A549 (cell line): ENCODE data around the gene ZNF436. TPM values are rescaled to one million over a fixed set of nuclear protein-coding genes. Genes with fewer than 3 reads are reported as not detected.

Experiments used
- ATAC-seq, 2 experiments: fragments of 200-7000 bp in 1 of 2; fragments of >200 bp in 1 of 2; cut with Nextera tagmentation in 1 of 2; cut with Tn5 transposase in 1 of 2; 3 replicates each; pipeline versions ENCODE4 v1.8.0 to v1.9.1; 2018 to 2020; ENCODE audit warnings: mild to moderate bottlenecking in 1 of 2, moderate library complexity in 1 of 2
- CTCF ChIA-PET: fragments of 300-600 bp; sonication (Branson Sonifier 250); formaldehyde crosslinking; extraction: SDS; loops from one replicate; lab custom pipeline; 2021; ENCODE audit warnings: antibody characterized with exemption, inconsistent platforms; lab: Yijun Ruan, JAX
- POLR2A ChIA-PET: fragments of 350-600 bp; formaldehyde crosslinking; extraction: SDS; loops from one replicate; lab custom pipeline; 2021; ENCODE audit warnings: antibody characterized with exemption, inconsistent platforms; lab: Yijun Ruan, JAX
- DNase-seq, 2 experiments: peaks; one replicate each; pipeline versions ENCODE4 v3.0.0 to v3.0.0-alpha.2; 2011 to 2016; ENCODE audit warnings: low read depth in 1 of 2, low spot score in 1 of 2
- FAIRE-seq: peaks from 2 replicates; lab custom pipeline; 2011; peaks lifted over from hg19 to GRCh38; lab: Jason Lieb, UNC
- H3K27ac ChIP-seq, 2 experiments: fragments of >200 bp; sonication (Bioruptor Twin); formaldehyde crosslinking; 3 replicates each; pipeline ENCODE4 v1.5.1; 2016 to 2017
- H3K4me1 ChIP-seq: fragments of >200 bp; sonication (Bioruptor Twin); formaldehyde crosslinking; 3 replicates; pipeline ENCODE4 v1.6.1; 2016
- H3K4me2 ChIP-seq: fragments of >200 bp; sonication (Bioruptor Twin); formaldehyde crosslinking; 3 replicates; pipeline ENCODE4 v1.6.1; 2016
- H3K4me3 ChIP-seq: fragments of >200 bp; sonication (Bioruptor Twin); formaldehyde crosslinking; 3 replicates; pipeline ENCODE4 v1.5.1; 2016
- H3K9me3 ChIP-seq: fragments of >200 bp; sonication (Bioruptor Twin); formaldehyde crosslinking; 3 replicates; pipeline ENCODE4 v1.6.1; 2016
- CBX2 ChIP-seq: fragments of 200-600 bp; sonication (generic); IDR thresholded peaks from 2 replicates; pipeline ENCODE4 v1.6.1; 2016; ENCODE audit warnings: low read depth, mild to moderate bottlenecking, borderline replicate concordance
- CHD2 ChIP-seq: fragments of 150-350 bp; IDR thresholded peaks from 2 replicates; pipeline ENCODE4 v1.6.1; 2014; ENCODE audit warnings: low read length; ENCODE audit not compliant: partially characterized antibody
- CHD4 ChIP-seq: fragments of 200-600 bp; sonication (generic); IDR thresholded peaks from 2 replicates; pipeline ENCODE4 v1.6.1; 2016; ENCODE audit warnings: antibody characterized with exemption, mild to moderate bottlenecking, borderline replicate concordance
- FOXS1 ChIP-seq: fragments of 250-450 bp; sonication (Bioruptor Pico); IDR thresholded peaks from 2 replicates; pipeline ENCODE4 v1.5.0; 2020; ENCODE audit warnings: mild to moderate bottlenecking, moderate library complexity
- GATA3 ChIP-seq: IDR thresholded peaks from 2 replicates; pipeline ENCODE4 v1.6.1; 2012; ENCODE audit warnings: borderline replicate concordance
- HEYL ChIP-seq: fragments of 250-450 bp; sonication (Bioruptor Pico); IDR thresholded peaks from 2 replicates; pipeline ENCODE4 v1.8.0; 2021; ENCODE audit warnings: mild to moderate bottlenecking, moderate library complexity
- MYC ChIP-seq: IDR thresholded peaks from 2 replicates; pipeline ENCODE4 v1.6.1; 2012; ENCODE audit warnings: mild to moderate bottlenecking, inconsistent platforms, low read length, improper control_type of control experiment, borderline replicate concordance
- PHF8 ChIP-seq: fragments of 200-600 bp; sonication (generic); IDR thresholded peaks from 2 replicates; pipeline ENCODE4 v1.6.1; 2016; ENCODE audit warnings: low read depth, mild to moderate bottlenecking, antibody characterized with exemption, moderate library complexity, borderline replicate concordance
- POLR2A ChIP-seq: IDR thresholded peaks from 2 replicates; pipeline ENCODE4 v1.6.1; 2012; ENCODE audit warnings: mild to moderate bottlenecking, low read length
- POLR2AphosphoS2 ChIP-seq: conservative IDR thresholded peaks from 2 replicates; pipeline ENCODE4 v1.6.1; 2012; ENCODE audit warnings: low read length, improper control_type of control experiment, inconsistent platforms
- RAD21 ChIP-seq, 2 experiments: fragments of >200 bp in 1 of 2; sonication (Bioruptor Twin) in 1 of 2; formaldehyde crosslinking in 1 of 2; IDR thresholded peaks in 1 of 2; conservative IDR thresholded peaks in 1 of 2; 2 replicates in 1 of 2; 3 replicates in 1 of 2; pipeline ENCODE4 v1.6.1; 2012 to 2018; ENCODE audit warnings: inconsistent platforms in 1 of 2
- RFX5 ChIP-seq: fragments of 450-650 bp; IDR thresholded peaks from 2 replicates; pipeline ENCODE4 v1.7.1; 2014; ENCODE audit warnings: antibody characterized with exemption, mild to moderate bottlenecking, moderate library complexity
- ZFP36 ChIP-seq: fragments of 450-650 bp; IDR thresholded peaks from 2 replicates; pipeline ENCODE4 v1.6.1; 2014; ENCODE audit warnings: borderline replicate concordance; ENCODE audit not compliant: partially characterized antibody
- ZNF302 ChIP-seq: fragments of 250-450 bp; sonication (Bioruptor Pico); IDR thresholded peaks from 2 replicates; pipeline ENCODE4 v1.9.0; 2021; ENCODE audit warnings: inconsistent platforms, mild to moderate bottlenecking, moderate library complexity
- ZSCAN20 ChIP-seq: fragments of 250-450 bp; sonication (Bioruptor Pico); IDR thresholded peaks from 2 replicates; pipeline ENCODE4 v1.8.0; 2022; ENCODE audit warnings: mild to moderate bottlenecking, moderate library complexity
- WGBS: methylation state at CpG from one replicate; pipeline ENCODE4 v1.1.6; 2017; ENCODE audit errors: missing lambda C conversion rate; 5-methylcytosine and 5-hydroxymethylcytosine counted together
- polyA plus RNA-seq, 4 experiments: library from polyadenylated mRNA; depleted of rRNA in 3 of 4; stranded (reverse); fragments of >200 nt; fragmentation: RNase III in 1 of 4; extraction: RNeasy Plus Mini Kit Qiagen cat#74134 plus additional on column Dnase treatment in 1 of 4; gene quantifications; 2 replicates in 3 of 4; 3 replicates in 1 of 4; pipeline ENCODE4 v1.2.3, GENCODE V29; 2011 to 2017
- TF ChIP-seq, protein P1 (sequence below): fragments of 200-600 bp; sonication (generic); IDR thresholded peaks from 2 replicates; pipeline ENCODE4 v1.6.1; 2016; ENCODE audit warnings: antibody characterized with exemption, mild to moderate bottlenecking, moderate library complexity

The ZNF436 gene
- polyA plus RNA-seq, 2 of the 4 experiments (the other 2 are of a cell fraction), result 4.7 to 7.5 TPM

DNA sequence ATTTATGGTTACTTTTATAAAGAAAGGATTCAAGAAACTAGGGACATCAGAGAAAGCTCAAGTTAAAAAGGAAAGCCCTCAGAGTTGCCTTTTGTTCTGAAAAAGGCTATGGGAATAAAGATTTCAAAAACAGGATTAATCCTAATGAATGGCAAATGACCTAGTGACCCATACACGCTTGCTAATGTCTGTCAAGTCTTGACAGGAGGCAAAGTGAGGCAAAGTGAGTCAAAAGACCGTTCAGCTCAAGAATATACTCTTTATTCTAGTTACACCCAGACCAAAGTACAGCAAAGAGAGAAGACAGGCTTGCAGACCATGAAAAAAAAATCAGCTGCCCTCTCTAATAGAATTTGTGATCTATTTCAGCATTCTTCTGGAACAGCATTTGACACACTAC, 3.5 kb downstream of the ZNF436 start (continued):
- TF ChIP-seq, protein P1, sequence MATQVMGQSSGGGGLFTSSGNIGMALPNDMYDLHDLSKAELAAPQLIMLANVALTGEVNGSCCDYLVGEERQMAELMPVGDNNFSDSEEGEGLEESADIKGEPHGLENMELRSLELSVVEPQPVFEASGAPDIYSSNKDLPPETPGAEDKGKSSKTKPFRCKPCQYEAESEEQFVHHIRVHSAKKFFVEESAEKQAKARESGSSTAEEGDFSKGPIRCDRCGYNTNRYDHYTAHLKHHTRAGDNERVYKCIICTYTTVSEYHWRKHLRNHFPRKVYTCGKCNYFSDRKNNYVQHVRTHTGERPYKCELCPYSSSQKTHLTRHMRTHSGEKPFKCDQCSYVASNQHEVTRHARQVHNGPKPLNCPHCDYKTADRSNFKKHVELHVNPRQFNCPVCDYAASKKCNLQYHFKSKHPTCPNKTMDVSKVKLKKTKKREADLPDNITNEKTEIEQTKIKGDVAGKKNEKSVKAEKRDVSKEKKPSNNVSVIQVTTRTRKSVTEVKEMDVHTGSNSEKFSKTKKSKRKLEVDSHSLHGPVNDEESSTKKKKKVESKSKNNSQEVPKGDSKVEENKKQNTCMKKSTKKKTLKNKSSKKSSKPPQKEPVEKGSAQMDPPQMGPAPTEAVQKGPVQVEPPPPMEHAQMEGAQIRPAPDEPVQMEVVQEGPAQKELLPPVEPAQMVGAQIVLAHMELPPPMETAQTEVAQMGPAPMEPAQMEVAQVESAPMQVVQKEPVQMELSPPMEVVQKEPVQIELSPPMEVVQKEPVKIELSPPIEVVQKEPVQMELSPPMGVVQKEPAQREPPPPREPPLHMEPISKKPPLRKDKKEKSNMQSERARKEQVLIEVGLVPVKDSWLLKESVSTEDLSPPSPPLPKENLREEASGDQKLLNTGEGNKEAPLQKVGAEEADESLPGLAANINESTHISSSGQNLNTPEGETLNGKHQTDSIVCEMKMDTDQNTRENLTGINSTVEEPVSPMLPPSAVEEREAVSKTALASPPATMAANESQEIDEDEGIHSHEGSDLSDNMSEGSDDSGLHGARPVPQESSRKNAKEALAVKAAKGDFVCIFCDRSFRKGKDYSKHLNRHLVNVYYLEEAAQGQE, result no peak
- no peak for TF ChIP-seq CBX2
- TF ChIP-seq ZSCAN20 (CRISPR knock-in tag), result no peak
- no peak for TF ChIP-seq POLR2A
- TF ChIP-seq, all 56 proteins: peak for 0

DNA sequence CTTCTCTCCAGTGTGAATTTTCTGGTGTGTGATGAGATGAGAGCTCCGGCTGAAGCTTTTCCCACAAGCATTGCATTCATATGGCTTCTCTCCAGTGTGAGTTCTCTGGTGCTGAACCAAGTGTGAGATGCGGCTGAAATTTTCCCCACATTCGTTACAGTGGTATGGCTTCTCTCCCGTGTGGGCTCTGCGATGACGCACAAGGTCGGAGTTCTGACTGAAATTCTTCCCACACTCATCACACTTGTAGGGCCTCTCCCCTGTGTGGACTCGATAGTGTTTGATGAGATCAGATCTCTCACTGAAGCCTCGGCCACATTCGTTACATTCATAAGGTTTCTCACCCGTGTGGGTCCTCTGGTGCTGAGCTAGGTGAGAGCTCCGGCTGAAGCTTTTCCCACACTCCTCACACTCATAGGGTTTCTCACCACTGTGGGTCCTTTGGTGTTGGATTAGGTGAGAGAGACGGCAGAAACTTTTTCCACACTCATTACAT, 7.4 kb downstream of the ZNF436 start:
- WGBS, result 91% methylated on average over 13 of the region's 13 CpGs
- Histone ChIP-seq H3K9me3 (peaks cover 92% of the 10 kb centered on the region), H3K27ac (no peak overlapping the region), H3K4me1 (no peaks in the 10 kb centered on the region), H3K4me2 (no peak overlapping the region), H3K4me3 (no peak overlapping the region)
- ChIA-PET POLR2A (interaction anchor here (1.2 kb wide), 1 partner anchor 18 kb away, joined by 5 read pairs; the partner anchor contains the start of gene HNRNPR), CTCF (interaction anchor here (0.9 to 2.8 kb wide), 2 partner anchors 11 to 42 kb away, joined by 3 to 10 read pairs; no protein-coding TSS in a partner anchor)
- TF ChIP-seq GATA3, result peak; percentile 45; the same call in 1 of the 2 replicates
- TF ChIP-seq RFX5, result no peak
- DNase-seq (peak in 1 of 2 experiments; percentile 37), FAIRE-seq (no peak), ATAC-seq (no peak)

DNA sequence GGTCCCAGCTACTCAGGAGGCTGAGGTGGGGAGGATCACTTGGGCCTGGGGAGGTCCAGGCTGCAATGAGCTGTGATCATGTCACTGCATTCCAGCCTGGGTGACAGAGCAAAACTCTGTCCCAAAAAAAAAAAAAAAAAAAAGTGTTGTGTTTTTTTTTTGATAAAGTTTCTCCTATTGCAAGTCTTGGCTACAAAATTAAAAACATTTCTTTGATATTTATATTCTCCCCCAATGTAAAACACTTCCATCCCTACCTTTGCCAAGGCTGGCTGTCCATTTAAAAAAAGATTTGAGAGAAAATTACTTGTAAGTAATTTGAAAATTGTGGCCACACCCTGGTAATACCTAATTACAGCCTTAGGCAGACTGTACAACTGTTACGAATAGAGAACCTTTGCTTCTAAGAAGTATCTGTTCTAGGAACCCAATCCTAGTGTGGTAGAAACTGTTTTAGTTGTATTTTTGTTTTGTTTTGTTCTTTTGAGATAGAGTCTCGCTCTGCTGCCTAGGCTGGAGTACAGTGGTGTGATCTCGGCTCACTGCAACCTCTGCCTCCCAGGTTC, 11.2 kb downstream of the ZNF436 start:
- H3K4me1 ChIP-seq, result no peaks in the 10 kb centered on the region
- DNase-seq, result no peak
- H3K4me3 ChIP-seq, result no peak overlapping the region
- CTCF ChIA-PET, result interaction anchor here (0.6 to 1.2 kb wide), 3 partner anchors 46 to 382 kb away, joined by 3 read pairs; no protein-coding TSS in a partner anchor
- ATAC-seq, result no peak
- peaks cover 67% of the 10 kb centered on the region for H3K9me3 ChIP-seq
- POLR2A ChIA-PET, result interaction anchor here (0.7 kb wide), 1 partner anchor 10 kb away, joined by 3 read pairs; no protein-coding TSS in a partner anchor
- TF ChIP-seq FOXS1 (no peak), PHF8 (no peak), CHD4 (no peak), ZFP36 (no peak), RAD21 (conservative IDR thresholded peaks at IDR 0.05 in 1 of 2, IDR thresholded peaks at IDR 0.05 in 1 of 2) (no peak), POLR2AphosphoS2 (no peak), ZNF302 (no peak), MYC (no peak), CHD2 (no peak), HEYL (CRISPR knock-in tag) (no peak)
- TF ChIP-seq, protein P1, result no peak
- H3K4me2 ChIP-seq, result no peak overlapping the region
- WGBS, result 99% methylated on average over 3 of the region's 3 CpGs
- no peak overlapping the region for H3K27ac ChIP-seq
- FAIRE-seq, result no peak
